Measurements from ENCODE around the gene SPCS1.
"Not testable (repeated sequence)": the region's sequence is repeated elsewhere in the genome, so short reads cannot be mapped to it uniquely, and the experiment has no call there.

Gene SPCS1

DNA sequence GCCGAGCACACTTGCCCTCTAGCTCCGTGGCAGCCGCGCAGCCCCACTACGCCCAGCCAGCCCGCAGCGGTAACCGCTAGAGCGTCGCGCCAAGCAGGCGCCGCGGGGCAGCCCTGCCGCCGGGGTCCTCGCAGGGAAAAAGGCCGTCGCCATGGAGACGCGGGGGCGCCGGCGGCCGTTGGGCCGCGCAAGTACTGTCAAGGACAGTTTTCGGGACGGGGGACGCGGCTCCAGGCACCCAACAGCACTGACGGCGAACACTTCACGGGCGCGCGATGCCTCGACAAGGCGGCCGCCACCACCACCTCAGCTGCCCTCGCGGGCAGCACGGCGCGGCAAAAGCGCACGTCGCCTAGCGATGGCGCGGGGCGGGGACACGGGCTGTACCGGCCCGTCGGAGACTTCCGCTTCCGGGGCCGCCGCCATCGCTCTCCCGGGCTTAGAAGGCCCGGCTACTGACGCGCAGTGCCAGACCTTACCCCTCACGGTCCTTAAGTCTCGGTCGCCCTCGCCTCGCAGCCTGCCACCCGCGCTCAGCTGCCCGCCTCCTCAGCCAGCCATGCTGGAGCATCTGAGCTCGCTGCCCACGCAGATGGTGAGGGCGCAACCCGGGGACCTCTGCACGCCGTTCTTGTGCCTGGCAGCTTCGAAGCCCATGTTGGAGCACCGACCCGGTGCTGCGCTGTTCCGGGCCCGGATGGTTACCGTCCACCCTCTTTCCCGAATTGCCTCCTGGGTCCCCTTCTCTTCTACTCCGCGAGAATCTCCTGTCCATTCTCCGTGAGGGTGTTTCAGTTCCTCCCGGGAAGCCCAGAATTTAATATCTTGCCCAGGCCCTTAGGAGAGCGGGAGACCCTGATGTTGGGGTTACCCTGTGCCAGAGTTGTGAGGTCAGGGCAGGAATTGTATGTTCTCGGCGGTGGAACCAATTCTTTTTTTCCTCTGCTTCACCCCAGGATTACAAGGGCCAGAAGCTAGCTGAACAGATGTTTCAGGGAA is at the start of gene SPCS1, which contains the start of gene GLT8D1:
TSS of gene SPCS1 (plus strand) at position 419 of the 999 bp plus-strand sequence. CDS start at position 560, 141 bp downstream.
TSS of gene GLT8D1 (minus strand) at position 104 of the 999 bp plus-strand sequence. CDS start 5,331 bp downstream, outside the sequence.
- DNase-seq, result peak; percentile 84

DNA sequence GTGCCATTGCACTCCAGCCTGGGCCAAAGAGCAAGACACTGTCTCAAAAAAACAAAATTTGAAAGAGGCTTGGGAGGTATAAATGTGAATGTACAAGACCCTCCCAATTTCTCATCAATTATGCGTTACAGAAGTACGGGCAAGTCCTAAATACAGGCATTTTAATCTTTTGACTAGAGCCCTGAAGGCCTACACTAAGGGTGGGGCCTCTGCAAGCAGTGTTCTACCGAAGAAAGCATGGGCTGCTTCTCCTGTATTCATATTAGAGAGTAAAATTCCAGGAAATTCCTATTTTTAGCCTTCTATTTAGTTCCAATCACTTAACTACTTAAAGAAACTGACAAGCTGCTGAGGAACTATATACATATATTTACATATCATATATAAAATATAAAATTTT is 45.9 kb upstream of the SPCS1 start:
- no peak for DNase-seq

DNA sequence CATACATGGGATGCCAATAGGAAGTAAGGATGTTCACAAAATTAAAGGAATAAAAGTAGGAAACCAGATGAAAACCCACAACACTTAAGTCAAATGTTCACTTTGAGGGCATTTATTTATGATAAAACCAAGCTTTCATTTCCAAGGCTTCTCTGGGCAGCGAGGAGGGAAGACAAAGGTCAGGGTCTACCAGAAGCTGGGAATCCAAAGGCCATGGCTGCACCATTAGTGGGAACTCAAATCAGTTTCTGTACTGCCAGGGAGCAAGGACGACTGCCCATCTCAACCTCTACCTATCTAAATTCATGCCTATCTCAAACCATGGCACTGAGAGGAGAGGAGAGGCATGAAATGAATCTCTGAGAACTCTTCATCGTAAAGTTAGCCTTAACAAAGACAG is 42.8 kb upstream of the SPCS1 start:
- DNase-seq, result no peak

- peak; percentile 58 for DNase-seq
Measured at GRCh38 chr3:52670621-52671521, 35.0 kb upstream of the SPCS1 start.

GRCh38 chr3:52671676-52672075 is 34.2 kb upstream of the SPCS1 start:
- no peak for DNase-seq

- DNase-seq, result not testable (repeated sequence)
Measured at GRCh38 chr3:52676201-52676600, 29.7 kb upstream of the SPCS1 start.

GRCh38 chr3:52678265-52679198 is 27.4 kb upstream of the SPCS1 start:
- no peak for DNase-seq

DNA sequence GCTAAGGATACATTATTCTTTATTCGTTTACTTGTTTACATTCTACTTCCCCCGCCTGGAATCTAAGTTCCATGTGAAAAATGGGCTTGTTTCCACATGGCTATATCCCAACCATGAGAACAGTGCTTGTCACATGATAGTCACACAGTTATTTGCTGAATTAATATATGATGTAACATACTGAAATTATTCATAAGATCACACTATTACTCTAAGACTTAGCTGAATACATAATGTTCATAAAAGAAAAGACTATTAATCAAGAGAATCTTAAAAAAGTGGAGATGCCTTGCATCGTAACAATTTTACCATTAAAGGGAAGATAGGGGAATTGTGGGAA is 26.7 kb upstream of the SPCS1 start:
- DNase-seq, result no peak

- no peak for DNase-seq
Measured at GRCh38 chr3:52679811-52680210, 26.1 kb upstream of the SPCS1 start.

DNA sequence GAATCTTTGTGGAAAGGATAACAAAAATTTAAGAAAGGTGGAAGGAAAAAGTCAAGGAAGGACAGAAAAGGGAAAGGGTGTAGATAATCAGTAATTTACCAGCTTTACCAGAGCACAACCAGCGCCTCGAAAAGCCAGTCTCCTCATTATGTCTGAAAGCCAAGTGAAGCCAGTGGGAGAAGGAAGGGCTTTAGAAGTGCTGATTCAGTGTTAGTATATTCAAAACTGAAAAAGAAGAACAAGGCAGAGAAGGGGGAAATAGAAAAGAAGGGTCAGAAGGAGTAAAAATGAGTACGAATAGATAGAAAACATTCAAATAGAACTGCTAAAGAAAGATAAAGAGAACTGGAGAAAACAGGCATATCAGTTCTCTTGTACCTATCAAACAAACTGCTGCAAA is 24.3 kb upstream of the SPCS1 start:
- DNase-seq, result no peak

GRCh38 chr3:52682016-52682415 is 23.9 kb upstream of the SPCS1 start:
- DNase-seq, result peak; percentile 6

DNA sequence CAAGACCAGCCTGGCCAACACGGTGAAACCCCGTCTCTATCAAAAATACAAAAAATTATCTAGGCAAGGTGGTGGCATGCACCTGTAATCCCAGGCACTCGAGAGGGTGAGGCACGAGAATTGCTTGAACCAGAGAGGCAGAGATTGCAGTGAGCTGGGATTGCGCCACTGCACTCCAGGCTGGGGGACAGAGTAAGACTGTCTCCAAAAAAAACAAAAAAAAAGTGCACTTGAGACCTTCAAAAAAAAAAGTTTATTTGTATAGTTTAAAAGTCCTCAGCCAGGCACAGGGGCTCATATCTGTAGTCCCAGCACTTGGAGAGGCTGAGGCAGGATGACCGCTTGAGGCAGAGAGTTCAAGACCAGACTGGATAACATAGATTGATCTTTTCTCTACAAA is 22.3 kb upstream of the SPCS1 start:
- no peak for DNase-seq

- DNase-seq, result no peak
Measured at GRCh38 chr3:52684184-52684583, 21.7 kb upstream of the SPCS1 start.

DNA sequence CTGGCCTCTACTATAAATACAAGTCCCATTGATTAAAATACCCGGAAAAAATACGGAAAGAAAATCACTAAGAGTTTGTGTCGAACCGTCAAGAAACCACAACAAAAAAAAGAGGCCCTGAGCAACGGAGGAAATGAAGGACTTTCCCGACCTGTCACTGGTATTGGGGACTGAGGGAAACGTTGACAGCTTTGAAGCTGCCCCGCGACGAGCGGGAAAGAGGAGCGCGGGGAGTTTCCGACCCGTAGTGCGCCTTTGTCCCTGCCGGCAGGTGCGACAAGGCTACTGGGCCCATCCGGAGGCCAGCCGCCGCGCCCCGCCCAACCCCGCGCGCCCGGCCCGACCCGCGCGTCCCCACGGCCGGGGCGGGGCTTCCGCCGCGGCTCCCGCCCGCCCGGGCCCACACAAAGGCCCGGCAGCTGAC is 20.6 kb upstream of the SPCS1 start:
- peak; percentile 73 for DNase-seq

GRCh38 chr3:52685709-52686691 is 19.9 kb upstream of the SPCS1 start, which contains the start of the genes GNL3 and PBRM1:
Gene GNL3, plus strand, starts transcription at chr3:52686032. Its CDS starts 61 bp downstream, at chr3:52686093.
Gene PBRM1, minus strand, starts transcription at chr3:52685913.
- DNase-seq, result peak; percentile 96

DNA sequence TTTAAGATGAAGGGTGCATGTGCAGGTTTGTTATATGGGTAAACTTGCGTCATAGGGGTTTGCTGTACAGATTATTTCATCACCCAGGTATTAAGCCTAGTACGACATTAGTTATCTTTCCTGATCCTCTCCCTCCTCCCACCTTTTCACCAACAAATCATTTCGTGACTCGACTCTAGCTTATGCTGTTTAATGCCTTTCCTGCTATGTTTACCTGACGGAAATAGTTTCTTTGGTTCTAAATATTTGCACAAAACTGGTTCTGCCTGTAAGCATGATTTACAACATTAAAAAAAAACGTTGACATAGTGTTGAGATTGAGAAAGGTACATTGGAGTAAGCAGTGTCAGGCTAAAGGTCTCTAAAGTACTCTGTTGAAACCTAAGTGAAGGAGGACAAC is 17.6 kb upstream of the SPCS1 start:
- no peak for DNase-seq

GRCh38 chr3:52689151-52689550 is 16.8 kb upstream of the SPCS1 start:
- no peak for DNase-seq

DNA sequence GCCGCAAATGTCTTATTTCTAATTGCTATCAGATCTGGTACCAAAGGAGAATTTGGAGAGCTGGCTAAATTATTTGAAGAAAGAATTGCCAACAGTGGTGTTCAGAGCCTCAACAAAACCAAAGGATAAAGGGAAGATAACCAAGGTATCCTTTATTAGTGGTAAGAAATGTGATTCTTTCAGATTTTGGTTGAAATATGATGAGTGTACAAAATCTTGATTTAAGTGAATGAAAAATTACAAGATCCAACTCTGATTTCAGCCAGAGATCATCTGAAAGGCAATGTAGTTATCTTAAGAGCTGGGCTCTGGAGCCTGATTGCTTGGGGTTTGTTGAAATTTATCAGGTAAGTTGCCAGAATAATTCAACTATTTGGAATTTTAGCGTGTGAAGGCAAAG is 15.3 kb upstream of the SPCS1 start:
- no peak for DNase-seq

GRCh38 chr3:52693071-52693470 is 12.8 kb upstream of the SPCS1 start:
- DNase-seq, result no peak

DNA sequence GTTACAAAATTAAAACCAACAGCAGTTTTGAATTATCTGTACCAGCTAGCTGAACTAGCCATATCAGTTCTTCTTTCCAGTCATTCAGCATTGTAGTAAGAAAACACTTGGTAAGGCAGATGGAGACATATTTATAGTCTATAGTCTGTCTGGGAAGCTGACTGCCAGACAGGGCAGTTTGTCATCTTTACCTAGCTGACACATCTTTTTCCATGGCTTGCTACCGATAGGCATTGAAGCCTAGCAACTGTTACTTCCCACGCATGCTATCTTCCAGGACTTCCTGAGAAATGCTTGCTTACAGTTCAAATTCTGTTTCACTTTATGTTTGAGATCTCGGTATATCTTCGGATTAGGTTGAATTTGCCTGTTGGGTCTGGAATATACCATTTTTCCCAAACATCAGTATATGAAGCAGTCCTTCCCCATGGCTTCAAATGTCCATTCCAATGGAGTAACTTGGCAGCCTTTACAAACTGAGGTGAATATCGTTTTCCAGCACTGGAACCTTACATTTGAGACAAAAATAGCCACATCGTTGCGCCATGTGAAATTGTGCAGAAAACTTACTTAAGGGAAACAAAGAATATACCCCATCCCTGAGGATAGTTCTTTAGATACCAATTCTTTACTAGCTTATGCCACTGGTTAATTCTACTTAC is 11.2 kb upstream of the SPCS1 start:
- no peak for DNase-seq

All from GDM1 (cell line).